ENCODE results near the gene SASH1.

SASH1 gene

DNA sequence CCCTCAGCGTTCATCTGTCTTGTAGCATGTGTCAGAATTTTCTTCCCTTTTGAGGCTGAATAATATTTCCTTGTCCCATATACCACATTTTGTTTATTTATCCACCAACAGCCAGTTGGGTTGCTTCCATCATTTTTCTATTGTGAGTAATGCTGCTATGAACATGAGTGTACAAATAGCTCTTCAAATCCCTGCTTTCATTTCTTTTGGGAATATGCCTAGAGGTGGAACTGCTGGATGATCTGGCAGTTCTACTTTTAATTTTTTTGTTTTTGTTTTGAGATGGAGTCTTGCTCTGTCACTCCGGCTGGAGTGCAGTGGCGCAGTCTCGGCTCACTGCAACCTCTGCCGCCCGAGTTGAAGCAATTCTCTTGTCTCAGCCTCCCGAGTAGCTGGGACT, 64.7 kb downstream of the SASH1 start:
- no peak for DNase-seq

GRCh38 chr6:148413321-148414091, 70.9 kb downstream of the SASH1 start:
- no peak for DNase-seq

- DNase-seq: no peak
Measured at GRCh38 chr6:148414092-148414489, 71.5 kb downstream of the SASH1 start.

DNA sequence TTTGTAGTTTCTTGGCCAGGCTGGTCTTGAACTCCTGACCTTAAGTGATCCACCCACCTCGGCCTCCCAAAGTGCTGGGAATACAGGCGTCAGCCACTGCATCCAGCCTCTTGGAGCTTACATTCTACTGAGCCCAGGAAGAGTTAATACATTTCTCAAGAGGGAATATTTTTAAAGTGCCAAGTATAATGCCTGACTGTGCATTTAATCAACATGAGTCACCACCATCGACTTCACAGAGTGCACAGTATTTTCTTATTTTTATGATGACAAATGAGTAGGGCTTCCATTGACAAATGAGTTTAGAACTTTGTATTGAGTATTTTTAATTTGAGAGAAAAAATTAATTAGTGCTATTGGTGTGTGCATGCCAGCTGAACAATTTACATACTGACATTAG, 72.2 kb downstream of the SASH1 start:
- DNase-seq: peak in 1 of 2 experiments; percentile 8

DNA sequence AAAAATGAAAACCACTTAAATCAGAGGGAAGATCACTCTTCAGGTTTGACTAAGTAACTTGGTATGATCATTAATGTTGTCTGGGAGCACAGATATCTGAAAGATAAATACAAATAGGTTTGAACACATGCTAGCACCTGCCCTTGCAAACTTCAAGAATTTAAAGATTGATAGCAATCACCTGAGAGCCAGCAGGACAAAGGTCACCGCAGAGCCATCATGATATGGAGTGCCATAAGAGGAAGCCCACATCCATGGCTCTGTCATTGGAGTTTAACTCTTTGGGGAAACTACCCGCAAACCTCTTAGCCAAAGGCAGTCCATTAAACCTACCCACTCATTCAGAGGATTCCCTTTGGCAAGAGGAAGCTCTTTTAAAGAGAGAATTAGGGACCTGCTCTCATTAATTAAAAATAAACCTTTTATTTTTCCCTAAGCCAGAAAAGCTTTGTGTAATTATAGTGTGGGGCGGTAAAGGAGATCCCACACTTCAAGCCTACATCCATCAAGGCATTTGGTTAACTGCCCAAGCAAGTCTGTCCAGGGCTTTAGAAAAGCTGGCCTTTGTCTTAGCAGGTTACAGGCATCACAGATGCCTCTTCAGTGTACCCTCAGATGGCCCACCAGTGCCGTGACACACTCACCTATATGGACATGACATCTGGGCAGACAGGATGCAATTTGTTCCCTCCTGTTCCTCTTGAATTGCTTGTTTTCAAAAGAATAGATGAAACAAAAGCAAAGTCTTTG, 73.0 kb downstream of the SASH1 start:
- peak; percentile 83 to 94 for DNase-seq

GRCh38 chr6:148416330-148416965, 73.8 kb downstream of the SASH1 start:
- DNase-seq: peak; percentile 96 to 99

DNA sequence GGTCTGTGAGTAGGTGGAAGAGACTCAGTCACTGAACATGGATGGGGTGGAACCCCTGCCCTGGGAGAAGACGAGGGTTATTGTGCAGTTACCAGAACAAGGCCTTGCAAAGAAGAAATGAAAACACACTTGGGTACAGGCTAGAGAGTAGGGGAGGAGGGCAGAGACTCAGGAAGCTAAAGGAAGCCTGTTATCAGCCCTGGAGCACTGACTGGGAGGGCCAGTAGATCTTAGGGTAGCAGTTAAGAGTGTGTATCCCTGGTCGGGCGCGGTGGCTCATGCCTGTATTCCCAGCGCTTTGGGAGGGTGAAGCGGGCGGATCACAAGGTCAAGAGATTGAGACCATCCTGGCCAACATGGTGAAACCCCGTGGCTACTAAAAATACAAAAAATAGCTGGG, 74.4 kb downstream of the SASH1 start:
- DNase-seq: no peak

DNA sequence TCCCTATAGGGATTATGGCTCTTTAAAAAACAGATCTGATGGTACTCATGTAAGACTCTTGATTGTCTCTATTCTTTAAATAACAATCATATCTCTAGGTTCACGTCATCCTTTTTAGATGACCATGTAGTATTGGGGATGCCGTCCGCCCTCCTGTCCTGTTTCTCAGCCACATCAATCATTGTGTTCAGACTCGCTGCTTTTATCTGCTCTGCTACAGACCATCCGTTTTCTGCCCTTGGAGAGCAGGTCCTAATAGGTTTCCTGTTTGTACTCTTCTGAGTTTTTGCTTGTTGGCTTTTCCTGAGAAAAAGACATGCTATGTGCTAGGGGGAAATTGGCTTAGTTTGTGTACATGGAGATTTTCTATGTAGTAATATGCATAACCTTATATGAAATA, 76.8 kb downstream of the SASH1 start:
- DNase-seq: no peak

- peak in 1 of 2 experiments; percentile 8 for DNase-seq
Measured at GRCh38 chr6:148422085-148422484, 79.4 kb downstream of the SASH1 start.

GRCh38 chr6:148423133-148423532, 80.5 kb downstream of the SASH1 start:
- DNase-seq: no peak

GRCh38 chr6:148423601-148424270, 81.1 kb downstream of the SASH1 start:
- peak in 1 of 2 experiments; percentile 45 for DNase-seq

- DNase-seq: no peak
Measured at GRCh38 chr6:148425443-148425842, 82.8 kb downstream of the SASH1 start.

GRCh38 chr6:148426317-148426977, 83.8 kb downstream of the SASH1 start:
- no peak for DNase-seq

DNA sequence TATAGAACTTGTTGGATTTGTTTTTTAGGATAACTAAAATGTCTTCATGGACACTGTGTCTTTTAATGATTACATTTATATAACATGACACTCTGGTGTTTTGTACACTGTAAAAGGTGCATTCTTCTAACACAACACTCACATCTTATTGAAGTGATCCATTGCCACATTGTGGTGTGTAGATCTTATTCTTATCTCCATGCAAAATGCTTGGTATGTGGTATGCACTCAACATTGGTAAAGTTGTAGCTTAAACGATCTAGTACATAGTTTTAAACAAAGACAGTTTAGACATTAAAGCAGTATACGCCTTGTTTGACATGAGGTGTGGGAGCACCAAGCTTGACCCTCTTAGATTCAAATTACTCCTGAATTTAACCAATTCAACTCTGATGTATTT, 84.7 kb downstream of the SASH1 start:
- no peak for DNase-seq

DNA sequence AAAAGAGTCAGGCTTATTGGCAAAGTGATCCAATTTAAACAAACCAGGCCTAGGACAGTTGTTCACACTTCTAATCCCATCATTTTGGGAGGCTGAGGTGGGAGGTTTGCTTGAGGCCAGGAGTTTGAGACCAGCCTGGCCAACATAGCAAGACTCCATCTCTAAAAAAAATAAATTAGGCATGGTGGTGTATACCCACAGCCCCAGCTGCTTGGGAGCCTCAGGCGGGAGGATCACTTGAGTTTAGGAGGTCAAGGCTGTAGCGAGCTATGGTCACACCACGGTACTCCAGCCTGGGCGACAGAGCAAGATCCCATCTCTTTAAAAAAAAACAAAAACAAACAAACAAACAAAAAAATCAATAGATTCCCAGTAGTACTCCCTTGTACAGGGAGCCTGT, 86.8 kb downstream of the SASH1 start:
- DNase-seq: no peak

GRCh38 chr6:148430897-148431296, 88.3 kb downstream of the SASH1 start:
- peak in 1 of 2 experiments; percentile 30 for DNase-seq

DNA sequence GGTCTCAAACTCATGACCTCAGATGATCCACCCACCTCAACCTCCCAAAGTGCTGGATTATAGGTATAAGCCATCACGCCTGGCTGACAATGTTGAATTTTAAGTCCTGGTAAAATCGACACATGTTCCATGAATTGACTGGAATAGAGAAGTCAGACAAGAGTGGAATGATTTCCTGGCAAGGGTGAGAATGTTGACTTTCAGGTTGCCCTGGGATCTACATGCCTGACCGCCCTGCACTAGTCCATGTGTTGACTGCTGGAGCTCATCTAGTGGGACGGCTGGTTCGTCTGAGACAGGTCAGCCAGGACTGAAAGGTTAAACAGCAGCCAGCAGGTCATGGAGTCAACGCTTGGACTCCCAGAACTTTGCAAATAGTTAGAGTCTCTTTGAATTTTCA, 88.8 kb downstream of the SASH1 start:
- no peak for DNase-seq

GRCh38 chr6:148431840-148432239, 89.2 kb downstream of the SASH1 start:
- DNase-seq: no peak

- peak in 1 of 2 experiments; percentile 43 for DNase-seq
Measured at GRCh38 chr6:148432462-148433195, 90.0 kb downstream of the SASH1 start.

- no peak for DNase-seq
Measured at GRCh38 chr6:148435386-148435785, 92.7 kb downstream of the SASH1 start.

DNA sequence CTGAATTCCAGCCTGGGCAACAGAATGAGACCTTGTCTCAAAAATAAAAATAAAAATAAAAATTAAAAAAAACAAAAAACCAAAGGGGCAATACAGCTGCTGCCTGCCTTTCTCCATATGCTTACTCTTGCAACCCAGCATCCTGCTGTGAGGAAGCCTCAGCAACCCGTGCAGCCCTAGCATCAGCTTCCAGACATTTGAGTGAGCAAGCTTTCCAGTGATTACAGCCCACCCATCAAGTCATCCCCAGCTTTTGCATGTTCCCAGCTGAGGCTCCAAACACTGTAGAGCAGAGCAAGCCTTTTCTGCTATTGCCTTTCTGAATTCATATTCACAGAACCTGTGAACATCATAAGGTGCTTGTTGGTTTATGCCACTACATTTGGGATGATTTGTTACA, 93.8 kb downstream of the SASH1 start:
- DNase-seq: no peak

- no peak for DNase-seq
Measured at GRCh38 chr6:148438632-148439031, 96.0 kb downstream of the SASH1 start.
